ENCODE data around the gene ARHGAP42.

DNA sequence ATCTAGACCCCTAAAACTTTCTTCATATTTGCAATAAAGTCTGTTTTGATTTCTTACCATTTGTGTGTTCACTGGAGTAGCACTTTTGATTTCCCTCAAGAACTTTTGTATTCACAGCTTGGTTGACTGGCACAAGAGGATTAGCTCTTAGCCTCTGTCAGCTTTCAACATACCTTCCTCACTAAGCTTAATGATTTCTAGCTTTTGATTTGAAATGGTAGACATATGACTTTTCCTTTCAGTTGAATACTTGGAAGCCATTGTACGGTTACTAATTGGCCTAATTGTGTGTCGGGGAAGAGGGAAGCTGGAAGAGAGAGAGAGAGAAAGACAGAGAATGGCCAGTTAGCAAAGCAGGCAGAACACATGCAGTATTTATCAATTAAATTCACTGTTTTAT is 180.5 kb downstream of the ARHGAP42 start:
- TF ChIP-seq POLR2AphosphoS5 (IDR thresholded peaks at IDR 0.05; ENCODE audit: low read depth, low read length) (no peak), TAF1 (IDR thresholded peaks at IDR 0.05; ENCODE audit: low read depth, low read length) (no peak), POLR2A (IDR thresholded peaks at IDR 0.05; ENCODE audit: low read depth, low read length) (no peak), POU2F2 (IDR thresholded peaks at IDR 0.05; ENCODE audit: low read depth, low read length) (no peak)
